Measurements from ENCODE around the gene DNAJC5G. TPM values are rescaled to one million over a fixed set of nuclear protein-coding genes. Genes with fewer than 3 reads are reported as not detected.

The DNAJC5G gene
- total and polyA plus RNA-seq, 9 of the 15 experiments (the other 6 are each of a cell fraction or from before 2014, with no cell fraction given), result not detected

DNA sequence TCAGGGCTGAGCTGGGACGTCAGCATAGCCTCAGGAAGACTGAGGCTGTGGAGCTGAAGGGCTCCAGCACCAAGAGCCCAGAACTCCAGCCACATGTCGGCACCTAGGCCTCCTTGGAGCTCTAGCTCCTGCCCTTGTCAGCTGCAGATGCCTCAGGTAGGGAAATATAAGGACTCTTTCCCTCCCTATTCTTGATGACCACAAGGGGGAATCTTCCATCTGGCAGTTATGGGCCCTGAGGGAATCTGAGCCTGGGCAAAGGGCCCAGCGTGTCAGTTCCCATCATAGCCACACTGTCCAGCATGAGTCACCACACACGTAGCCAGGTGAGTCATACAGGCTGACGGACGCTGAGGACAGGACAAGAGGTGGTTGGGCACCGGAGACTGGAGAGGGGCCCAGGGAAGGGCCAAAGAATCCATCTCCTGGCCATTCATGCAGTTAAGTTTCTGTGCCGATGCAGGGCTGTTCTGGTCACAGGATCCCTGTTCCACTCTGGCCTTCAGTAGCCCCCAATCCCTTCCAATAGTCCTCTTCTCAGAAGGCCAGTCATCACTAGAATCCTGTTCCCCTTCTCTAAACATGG, 45.8 kb downstream of the DNAJC5G start (continued):
- TF ChIP-seq, protein P1, sequence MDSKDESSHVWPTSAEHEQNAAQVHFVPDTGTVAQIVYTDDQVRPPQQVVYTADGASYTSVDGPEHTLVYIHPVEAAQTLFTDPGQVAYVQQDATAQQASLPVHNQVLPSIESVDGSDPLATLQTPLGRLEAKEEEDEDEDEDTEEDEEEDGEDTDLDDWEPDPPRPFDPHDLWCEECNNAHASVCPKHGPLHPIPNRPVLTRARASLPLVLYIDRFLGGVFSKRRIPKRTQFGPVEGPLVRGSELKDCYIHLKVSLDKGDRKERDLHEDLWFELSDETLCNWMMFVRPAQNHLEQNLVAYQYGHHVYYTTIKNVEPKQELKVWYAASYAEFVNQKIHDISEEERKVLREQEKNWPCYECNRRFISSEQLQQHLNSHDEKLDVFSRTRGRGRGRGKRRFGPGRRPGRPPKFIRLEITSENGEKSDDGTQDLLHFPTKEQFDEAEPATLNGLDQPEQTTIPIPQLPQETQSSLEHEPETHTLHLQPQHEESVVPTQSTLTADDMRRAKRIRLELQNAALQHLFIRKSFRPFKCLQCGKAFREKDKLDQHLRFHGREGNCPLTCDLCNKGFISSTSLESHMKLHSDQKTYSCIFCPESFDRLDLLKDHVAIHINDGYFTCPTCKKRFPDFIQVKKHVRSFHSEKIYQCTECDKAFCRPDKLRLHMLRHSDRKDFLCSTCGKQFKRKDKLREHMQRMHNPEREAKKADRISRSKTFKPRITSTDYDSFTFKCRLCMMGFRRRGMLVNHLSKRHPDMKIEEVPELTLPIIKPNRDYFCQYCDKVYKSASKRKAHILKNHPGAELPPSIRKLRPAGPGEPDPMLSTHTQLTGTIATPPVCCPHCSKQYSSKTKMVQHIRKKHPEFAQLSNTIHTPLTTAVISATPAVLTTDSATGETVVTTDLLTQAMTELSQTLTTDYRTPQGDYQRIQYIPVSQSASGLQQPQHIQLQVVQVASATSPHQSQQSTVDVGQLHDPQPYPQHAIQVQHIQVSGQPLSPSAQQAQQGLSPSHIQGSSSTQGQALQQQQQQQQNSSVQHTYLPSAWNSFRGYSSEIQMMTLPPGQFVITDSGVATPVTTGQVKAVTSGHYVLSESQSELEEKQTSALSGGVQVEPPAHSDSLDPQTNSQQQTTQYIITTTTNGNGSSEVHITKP (IDR thresholded peaks at IDR 0.05; ENCODE audit: partially characterized antibody), result peak; percentile 80
- peak; percentile 21 for TF ChIP-seq BHLHE40 (IDR thresholded peaks at IDR 0.05; ENCODE audit: low read length)
- no peak for TF ChIP-seq GATAD2A (IDR thresholded peaks at IDR 0.05)
- TF ChIP-seq MITF (IDR thresholded peaks at IDR 0.05), result no peak
- TF ChIP-seq THRAP3 (IDR thresholded peaks at IDR 0.05; ENCODE audit: borderline replicate concordance), result no peak
- TF ChIP-seq ZNF3 (CRISPR knock-in tag; IDR thresholded peaks at IDR 0.05), result no peak
- no peak for TF ChIP-seq HNRNPK (IDR thresholded peaks at IDR 0.05; ENCODE audit: low read depth, low read length, poor library complexity, severe bottlenecking)
- peak; percentile 93 for TF ChIP-seq CTBP1 (IDR thresholded peaks at IDR 0.05; ENCODE audit: borderline replicate concordance)
- no peak for TF ChIP-seq ERF (CRISPR knock-in tag; IDR thresholded peaks at IDR 0.05)
- TF ChIP-seq MEIS2 (IDR thresholded peaks at IDR 0.05; ENCODE audit: partially characterized antibody), result peak; percentile 80
- no peak for TF ChIP-seq NR2C2 (CRISPR knock-in tag; IDR thresholded peaks at IDR 0.05)
- peak; percentile 46; the same call in 1 of the 2 replicates for TF ChIP-seq NR2C2 (tag; IDR thresholded peaks at IDR 0.05)
- TF ChIP-seq ZBTB34 (CRISPR knock-in tag; IDR thresholded peaks at IDR 0.05), result no peak
- TF ChIP-seq ATF7 (IDR thresholded peaks at IDR 0.05), result peak; percentile 85; the same call in 1 of the 2 replicates
- peak; percentile 48; the same call in 1 of the 2 replicates for TF ChIP-seq MTA1 (IDR thresholded peaks at IDR 0.05; ENCODE audit: borderline replicate concordance)
- peak in 1 of 2 experiments; percentile 46; a peak in 1 of 4 replicates for TF ChIP-seq TRIM24 (IDR thresholded peaks at IDR 0.05)
- TF ChIP-seq NRF1 (conservative IDR thresholded peaks at IDR 0.05 in 1 of 2, IDR thresholded peaks at IDR 0.05 in 1 of 2), result peak; percentile 31 to 55; a peak in 3 of 4 replicates
- TF ChIP-seq IRF2 (CRISPR knock-in tag; IDR thresholded peaks at IDR 0.05), result no peak
- TF ChIP-seq NCOA1 (IDR thresholded peaks at IDR 0.05; ENCODE audit: low read depth), result no peak
- peak in 1 of 2 experiments; percentile 29; a peak in 1 of 4 replicates for TF ChIP-seq KDM1A (IDR thresholded peaks at IDR 0.05)
- no peak for TF ChIP-seq ZC3H11A (IDR thresholded peaks at IDR 0.05; ENCODE audit: low read depth, low read length)
- peak; percentile 100 for TF ChIP-seq FOSL1 (tag; conservative IDR thresholded peaks at IDR 0.05)

All from K562 (cell line).